SU-DHL-6 (cell line): Measurements from ENCODE around the gene KLHDC9.

ENCODE experiments used
- CTCF ChIP-seq: fragments of 200-600 bp; sonication (generic); IDR thresholded peaks from one replicate; pipeline ENCODE4 v1.5.1; 2017; ENCODE audit warnings: antibody characterized with exemption, mild to moderate bottlenecking, low read length, moderate library complexity; ENCODE audit not compliant: insufficient read depth, poor library complexity, severe bottlenecking
- EZH2phosphoT487 ChIP-seq: fragments of 200-600 bp; sonication (generic), shearing (Covaris generic); conservative IDR thresholded peaks from 2 replicates; pipeline ENCODE4 v1.6.1; 2018; ENCODE audit warnings: mild to moderate bottlenecking, antibody characterized with exemption, low read length, moderate library complexity, mixed read lengths

- TF ChIP-seq EZH2phosphoT487 (no peak), CTCF (no peak)
These were observed 21.8 kb upstream of the KLHDC9 start for GRCh38 chr1:161076410-161076809.
